Measurements from ENCODE around the gene TNFRSF25. TPM values are rescaled to one million over a fixed set of nuclear protein-coding genes. Genes with fewer than 3 reads are reported as not detected.
A peak's percentile ranks its signal among the peaks of the same experiment; 100 is the strongest.

The TNFRSF25 gene
- total and polyA plus RNA-seq, 9 of the 15 experiments (the other 6 are each of a cell fraction or from before 2014, with no cell fraction given): 0.24 to 0.49 TPM; not detected in 7

- TF ChIP-seq MTF1 (CRISPR knock-in tag; IDR thresholded peaks at IDR 0.05; ENCODE audit: borderline replicate concordance): no peak
- TF ChIP-seq STAG1 (CRISPR knock-in tag; IDR thresholded peaks at IDR 0.05; ENCODE audit: borderline replicate concordance): 0 out of 2 replicates have a peak, but pooled peaks have one; percentile 33
- no peak for TF ChIP-seq MIER1 (IDR thresholded peaks at IDR 0.05; ENCODE audit: low read depth)
- TF ChIP-seq RBM34 (IDR thresholded peaks at IDR 0.05; ENCODE audit: borderline replicate concordance, insufficient read depth, low read length): no peak
- no peak for TF ChIP-seq ELF1 (tag; IDR thresholded peaks at IDR 0.05)
- no peak for TF ChIP-seq ZBTB40 (IDR thresholded peaks at IDR 0.05)
- no peak for TF ChIP-seq ZBTB40 (CRISPR knock-in tag; IDR thresholded peaks at IDR 0.05)
- TF ChIP-seq ZNF347 (CRISPR knock-in tag; IDR thresholded peaks at IDR 0.05; ENCODE audit: low read depth): no peak
- TF ChIP-seq ZBED1 (IDR thresholded peaks at IDR 0.05): no peak
- 0 out of 2 replicates have a peak, but pooled peaks have one; percentile 58 for TF ChIP-seq TARDBP (IDR thresholded peaks at IDR 0.05)
- TF ChIP-seq SIN3B (IDR thresholded peaks at IDR 0.05; ENCODE audit: low read depth): no peak
- no peak for TF ChIP-seq SOX6 (IDR thresholded peaks at IDR 0.05)
- no peak for TF ChIP-seq STAT5B (CRISPR knock-in tag; IDR thresholded peaks at IDR 0.05)
- TF ChIP-seq ZNF217 (CRISPR knock-in tag; IDR thresholded peaks at IDR 0.05): no peak
- TF ChIP-seq KLF13 (tag; IDR thresholded peaks at IDR 0.05; ENCODE audit: borderline replicate concordance, low read depth): 0 out of 2 replicates have a peak, but pooled peaks have one; percentile 26
- no peak for TF ChIP-seq ZNF507 (tag; conservative IDR thresholded peaks at IDR 0.05)
- TF ChIP-seq NFXL1 (CRISPR knock-in tag; IDR thresholded peaks at IDR 0.05): no peak
- no peak for TF ChIP-seq NCOA4 (IDR thresholded peaks at IDR 0.05; ENCODE audit: partially characterized antibody)
- no peak for TF ChIP-seq ATF3 (IDR thresholded peaks at IDR 0.05)
- peak; percentile 38; the same call in 1 of the 2 replicates for TF ChIP-seq ATF3 (CRISPR knock-in tag; conservative IDR thresholded peaks at IDR 0.05)
- TF ChIP-seq ZNF780A (CRISPR knock-in tag; IDR thresholded peaks at IDR 0.05): no peak
These were observed 9.6 kb upstream of the TNFRSF25 start (continued) for GRCh38 chr1:6475381-6476133.
